Loucy (cell line): Measurements from ENCODE around the gene PLA2G15.

ENCODE experiments used
- H2AFZ ChIP-seq: fragments of 200-600 bp; sonication (generic); 2 replicates; pipeline ENCODE4 v1.6.0; 2016; ENCODE audit warnings: antibody characterized with exemption, mild to moderate bottlenecking, low read length, moderate library complexity
- H3F3A ChIP-seq: fragments of 200-600 bp; 2 replicates; pipeline ENCODE4 v1.6.0; 2016; ENCODE audit warnings: antibody characterized with exemption, low read depth, mild to moderate bottlenecking
- H3K27me3 ChIP-seq: fragments of 200-600 bp; sonication (generic); 2 replicates; pipeline ENCODE4 v1.6.1; 2014; ENCODE audit warnings: low read length, mild to moderate bottlenecking; ENCODE audit not compliant: insufficient read depth, poor library complexity, severe bottlenecking
- H3K36me3 ChIP-seq: fragments of 200-600 bp; sonication (generic); 2 replicates; pipeline ENCODE4 v1.6.1; 2016; ENCODE audit warnings: low read length; ENCODE audit not compliant: insufficient read depth
- H3K4me1 ChIP-seq: fragments of 200-600 bp; sonication (generic); 2 replicates; pipeline ENCODE4 v1.5.1; 2014; ENCODE audit warnings: low read length, mild to moderate bottlenecking; ENCODE audit not compliant: insufficient read depth, poor library complexity, severe bottlenecking
- H3K4me2 ChIP-seq: fragments of 200-600 bp; sonication (generic); 2 replicates; pipeline ENCODE4 v1.6.0; 2014; ENCODE audit warnings: antibody characterized with exemption, low read length, low read depth, mild to moderate bottlenecking; ENCODE audit not compliant: poor library complexity, severe bottlenecking
- H3K4me3 ChIP-seq: fragments of 200-600 bp; sonication (generic); 2 replicates; pipeline ENCODE4 v1.5.1; 2014; ENCODE audit warnings: low read length, mild to moderate bottlenecking, mixed read lengths; ENCODE audit not compliant: poor library complexity, severe bottlenecking
- H3K79me2 ChIP-seq: fragments of 200-600 bp; sonication (generic); 2 replicates; pipeline ENCODE4 v1.6.1; 2014; ENCODE audit warnings: low read length; ENCODE audit not compliant: insufficient read depth
- H3K9ac ChIP-seq: fragments of 200-600 bp; sonication (generic); 2 replicates; pipeline ENCODE4 v1.6.0; 2014; ENCODE audit warnings: mild to moderate bottlenecking, low read depth, low read length, moderate library complexity; ENCODE audit not compliant: poor library complexity, severe bottlenecking
- H3K9me2 ChIP-seq: fragments of 200-600 bp; sonication (generic); replicated peaks from 2 replicates; pipeline ENCODE4 v1.6.1; 2016; ENCODE audit warnings: low read depth, low read length, mixed read lengths
- H3K9me3 ChIP-seq: fragments of 200-600 bp; sonication (generic); 2 replicates; pipeline ENCODE4 v1.6.1; 2014; ENCODE audit warnings: mild to moderate bottlenecking, antibody characterized with exemption, low read length, low read depth; ENCODE audit not compliant: insufficient read depth
- H4K20me1 ChIP-seq: fragments of 200-600 bp; sonication (generic); 2 replicates; pipeline ENCODE4 v1.6.0; 2014; ENCODE audit warnings: antibody characterized with exemption, low read length, mild to moderate bottlenecking; ENCODE audit not compliant: insufficient read depth, poor library complexity, severe bottlenecking
- EZH2phosphoT487 ChIP-seq: fragments of 200-600 bp; IDR thresholded peaks from 2 replicates; pipeline ENCODE4 v1.6.1; 2018; ENCODE audit warnings: antibody characterized with exemption, mild to moderate bottlenecking, moderate library complexity, borderline replicate concordance
- TF ChIP-seq, protein P1 (sequence below): fragments of 200-600 bp; sonication (generic); conservative IDR thresholded peaks from 2 replicates; pipeline ENCODE4 v1.5.1; 2014; ENCODE audit warnings: mild to moderate bottlenecking, antibody characterized with exemption, low read length

The PLA2G15 gene

GRCh38 chr16:68235887-68236136, 9.4 kb upstream of the PLA2G15 start, which contains the start of gene ESRP2:
TSS of gene ESRP2 (minus strand) at chr16:68236127. CDS start at chr16:68236045, 82 bp downstream.
- H3K4me3 ChIP-seq = no peak within 1 kb of the TSS
- peaks cover 20% of the 10 kb centered on the region; the same call in 1 of the 2 replicates for H3K36me3 ChIP-seq
- H4K20me1 ChIP-seq = peaks cover 1% of the 10 kb centered on the region
- H3K4me2 ChIP-seq = no peak within 1 kb of the TSS
- no peaks in the 10 kb centered on the region for H3K79me2 ChIP-seq
- no peak within 1 kb of the TSS for H3K9ac ChIP-seq
- no peaks in the 10 kb centered on the region for H3F3A ChIP-seq
- no peaks in the 10 kb centered on the region for H3K27me3 ChIP-seq
- no peak for TF ChIP-seq EZH2phosphoT487
- TF ChIP-seq, protein P1, sequence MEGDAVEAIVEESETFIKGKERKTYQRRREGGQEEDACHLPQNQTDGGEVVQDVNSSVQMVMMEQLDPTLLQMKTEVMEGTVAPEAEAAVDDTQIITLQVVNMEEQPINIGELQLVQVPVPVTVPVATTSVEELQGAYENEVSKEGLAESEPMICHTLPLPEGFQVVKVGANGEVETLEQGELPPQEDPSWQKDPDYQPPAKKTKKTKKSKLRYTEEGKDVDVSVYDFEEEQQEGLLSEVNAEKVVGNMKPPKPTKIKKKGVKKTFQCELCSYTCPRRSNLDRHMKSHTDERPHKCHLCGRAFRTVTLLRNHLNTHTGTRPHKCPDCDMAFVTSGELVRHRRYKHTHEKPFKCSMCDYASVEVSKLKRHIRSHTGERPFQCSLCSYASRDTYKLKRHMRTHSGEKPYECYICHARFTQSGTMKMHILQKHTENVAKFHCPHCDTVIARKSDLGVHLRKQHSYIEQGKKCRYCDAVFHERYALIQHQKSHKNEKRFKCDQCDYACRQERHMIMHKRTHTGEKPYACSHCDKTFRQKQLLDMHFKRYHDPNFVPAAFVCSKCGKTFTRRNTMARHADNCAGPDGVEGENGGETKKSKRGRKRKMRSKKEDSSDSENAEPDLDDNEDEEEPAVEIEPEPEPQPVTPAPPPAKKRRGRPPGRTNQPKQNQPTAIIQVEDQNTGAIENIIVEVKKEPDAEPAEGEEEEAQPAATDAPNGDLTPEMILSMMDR = no peak
- H2AFZ ChIP-seq = no peak within 1 kb of the TSS
- no peaks in the 10 kb centered on the region for H3K9me3 ChIP-seq
- H3K4me1 ChIP-seq = no peaks in the 10 kb centered on the region
- no peaks in the 10 kb centered on the region for H3K9me2 ChIP-seq

DNA sequence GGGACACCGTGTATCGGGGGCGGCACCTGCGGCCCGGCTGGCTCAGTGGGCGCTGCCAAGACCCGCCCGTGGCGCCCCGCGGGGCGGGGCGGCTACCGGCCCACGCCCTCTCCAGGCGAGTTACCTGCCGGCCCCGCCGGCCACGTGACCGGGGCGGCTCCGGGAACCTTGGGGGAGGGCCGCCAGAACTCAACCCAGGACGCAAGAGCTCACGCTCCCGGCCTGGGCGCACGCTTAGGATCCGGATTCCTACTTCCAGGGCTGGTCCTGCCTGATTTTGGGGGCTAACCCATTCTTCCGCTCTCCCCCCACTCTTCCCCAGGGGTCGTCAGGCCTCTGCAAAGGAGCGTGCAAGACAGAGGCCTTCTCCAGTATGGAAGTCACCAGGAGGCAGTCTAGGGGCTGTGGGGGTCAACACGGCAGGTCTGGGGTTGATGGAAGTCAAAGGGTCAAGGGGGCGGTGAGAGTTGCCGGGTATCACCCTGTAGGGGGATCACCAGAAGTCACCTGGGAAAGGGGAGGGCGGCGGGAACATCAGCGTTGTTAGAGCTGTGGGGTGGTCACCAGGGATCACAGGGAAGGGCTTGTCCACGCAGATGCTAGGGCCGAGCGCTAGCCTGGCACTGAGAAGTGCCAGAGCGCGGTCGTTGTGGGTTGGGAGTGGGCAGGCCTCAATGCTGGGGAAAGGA, 8.9 kb upstream of the PLA2G15 start:
- Histone ChIP-seq H3K36me3 (peaks cover 15% of the 10 kb centered on the region; the same call in 1 of the 2 replicates), H3K9ac (no peak overlapping the region), H3K79me2 (no peaks in the 10 kb centered on the region), H3K9me2 (no peaks in the 10 kb centered on the region), H3K4me3 (no peak overlapping the region), H3F3A (no peaks in the 10 kb centered on the region), H3K9me3 (no peaks in the 10 kb centered on the region), H3K4me1 (no peaks in the 10 kb centered on the region), H4K20me1 (no peaks in the 10 kb centered on the region), H3K4me2 (no peak overlapping the region), H3K27me3 (no peaks in the 10 kb centered on the region), H2AFZ (no peak overlapping the region)
- TF ChIP-seq EZH2phosphoT487 = no peak

- H3K9ac ChIP-seq = no peak overlapping the region
- H3K4me1 ChIP-seq = no peaks in the 10 kb centered on the region
- no peaks in the 10 kb centered on the region for H3K9me2 ChIP-seq
- peaks cover 10% of the 10 kb centered on the region; the same call in 1 of the 2 replicates for H3K36me3 ChIP-seq
- no peaks in the 10 kb centered on the region for H3K27me3 ChIP-seq
- no peaks in the 10 kb centered on the region for H3K79me2 ChIP-seq
- H3K4me2 ChIP-seq = no peak overlapping the region
- no peaks in the 10 kb centered on the region for H4K20me1 ChIP-seq
- H3K4me3 ChIP-seq = no peak overlapping the region
- H2AFZ ChIP-seq = no peak overlapping the region
- H3F3A ChIP-seq = no peaks in the 10 kb centered on the region
- TF ChIP-seq, protein P1 = no peak
- no peaks in the 10 kb centered on the region for H3K9me3 ChIP-seq
Observed at GRCh38 chr16:68236826-68237242, 8.3 kb upstream of the PLA2G15 start.
